ENCODE data around the gene LEMD1. TPM values are rescaled to one million over a fixed set of nuclear protein-coding genes. Genes with fewer than 3 reads are reported as not detected.

Gene LEMD1
- total RNA-seq, 2 donors from 2014 or later: not detected

DNA sequence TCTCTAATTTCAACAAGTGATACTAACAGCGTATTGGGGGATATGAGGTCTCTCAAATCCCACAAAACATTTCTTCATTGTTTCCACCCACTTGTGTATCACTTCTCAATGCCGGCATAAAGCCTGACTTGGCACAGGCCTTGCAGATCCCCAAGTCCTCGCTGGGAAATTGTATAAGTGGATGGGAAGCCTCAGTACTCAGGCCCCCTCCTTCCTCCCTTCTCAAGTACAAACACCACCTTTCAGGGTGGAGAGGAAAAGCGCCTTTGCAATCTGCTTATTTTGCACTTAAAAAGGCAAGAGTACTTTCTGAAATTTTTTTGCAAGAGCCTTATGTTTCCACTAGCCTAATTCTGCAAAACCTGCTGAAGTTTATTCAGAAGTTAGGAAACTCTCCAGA lies 39.3 kb downstream of the LEMD1 start:
- intact Hi-C loops (cut with DNase I): no loop called here
- Histone ChIP-seq H3K9me3 (no peaks in the 10 kb centered on the region), H3K36me3 (replicated peaks in 1 of 2; ENCODE audit: insufficient read depth in 1 of 2, low read depth in 2 of 2) (no peaks in the 10 kb centered on the region), H3K4me3 (no peak overlapping the region), H3K4me1 (no peaks in the 10 kb centered on the region), H3K27me3 (no peaks in the 10 kb centered on the region), H3K27ac (no peak overlapping the region)
- ATAC-seq: no peak
- DNase-seq: no peak
- 88 to 96% methylated on average over 4 of the region's 4 CpGs for WGBS, 2 donors
- TF ChIP-seq POLR2A (IDR thresholded peaks at IDR 0.05) (no peak), CTCF (IDR thresholded peaks at IDR 0.05) (no peak)

DNA sequence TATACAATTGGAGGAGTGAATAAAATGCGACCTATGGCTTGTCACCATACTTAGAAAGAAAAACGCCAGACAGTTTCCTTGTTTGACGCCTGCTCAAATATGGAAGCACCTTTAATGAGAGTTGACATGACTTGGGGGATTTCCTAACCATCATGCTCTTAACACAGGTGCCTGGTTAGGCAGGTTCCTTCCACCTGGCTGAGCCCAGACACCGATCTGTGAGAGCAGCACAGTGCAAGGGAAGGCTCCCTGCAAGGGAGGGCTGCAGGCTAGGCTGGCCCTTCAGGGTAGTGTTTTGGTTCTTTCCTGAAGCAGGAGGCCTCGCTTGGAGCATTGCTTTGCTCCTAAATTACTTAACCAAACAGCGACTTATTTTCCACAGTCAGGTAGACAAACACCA lies 40.6 kb downstream of the LEMD1 start:
- DNase-seq (no peak), ATAC-seq (no peak)
- no peaks in the 10 kb centered on the region for H3K27me3 ChIP-seq
- no peaks in the 10 kb centered on the region for H3K9me3 ChIP-seq
- intact Hi-C loops (cut with DNase I): no loop called here
- no peaks in the 10 kb centered on the region for H3K36me3 ChIP-seq (replicated peaks in 1 of 2; ENCODE audit: insufficient read depth in 1 of 2, low read depth in 2 of 2)
- no peak overlapping the region for H3K4me3 ChIP-seq
- no peaks in the 10 kb centered on the region for H3K4me1 ChIP-seq
- no peak overlapping the region for H3K27ac ChIP-seq
- 82 to 90% methylated on average over 6 of the region's 6 CpGs for WGBS, 2 donors
- no peak for TF ChIP-seq CTCF (IDR thresholded peaks at IDR 0.05)
- TF ChIP-seq POLR2A (IDR thresholded peaks at IDR 0.05): no peak

- ATAC-seq (no peak), DNase-seq (no peak)
- intact Hi-C loops (cut with DNase I): no loop called here
- Histone ChIP-seq H3K4me1 (no peaks in the 10 kb centered on the region), H3K27me3 (no peaks in the 10 kb centered on the region), H3K9me3 (no peaks in the 10 kb centered on the region), H3K36me3 (replicated peaks in 1 of 2; ENCODE audit: insufficient read depth in 1 of 2, low read depth in 2 of 2) (no peaks in the 10 kb centered on the region), H3K27ac (no peak overlapping the region), H3K4me3 (no peak overlapping the region)
- no peak for TF ChIP-seq POLR2A (IDR thresholded peaks at IDR 0.05)
- WGBS, 2 donors: 0 to 10% methylated on average over 2 of the region's 2 CpGs
These were observed 41.0 kb downstream of the LEMD1 start for GRCh38 chr1:205380882-205381281.

- H3K36me3 ChIP-seq (replicated peaks in 1 of 2; ENCODE audit: insufficient read depth in 1 of 2, low read depth in 2 of 2): no peaks in the 10 kb centered on the region
- no peaks in the 10 kb centered on the region for H3K27me3 ChIP-seq
- peaks cover 10% of the 10 kb centered on the region for H3K4me1 ChIP-seq
- H3K9me3 ChIP-seq: no peaks in the 10 kb centered on the region
- no peak overlapping the region for H3K4me3 ChIP-seq
- no peak for ATAC-seq
- intact Hi-C loops (cut with DNase I): no loop called here
- no peak overlapping the region for H3K27ac ChIP-seq
- TF ChIP-seq POLR2A (IDR thresholded peaks at IDR 0.05) (no peak), CTCF (IDR thresholded peaks at IDR 0.05) (no peak)
- DNase-seq: no peak
- 68 to 75% methylated on average over 8 of the region's 8 CpGs for WGBS, 2 donors
These were observed 42.8 kb downstream of the LEMD1 start for GRCh38 chr1:205379056-205379455.

DNA sequence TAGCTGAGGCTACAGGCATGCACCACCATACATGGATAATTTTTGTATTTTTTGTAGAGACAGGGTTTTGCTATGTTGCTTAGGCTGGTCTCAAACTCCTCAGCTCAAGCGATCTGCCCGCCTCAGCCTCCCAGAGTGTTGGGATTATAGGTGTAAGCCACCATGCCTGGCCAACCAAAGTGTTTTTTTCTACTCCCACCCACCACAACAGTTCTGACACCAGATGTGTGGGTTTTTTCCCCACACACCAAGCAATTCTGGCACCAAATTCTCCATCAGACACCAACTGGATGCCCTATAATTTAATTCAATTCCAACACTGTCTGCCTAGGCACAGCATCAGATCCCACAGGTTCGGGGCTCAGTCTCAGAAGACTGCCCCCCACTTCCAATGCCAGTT lies 44.5 kb downstream of the LEMD1 start:
- H3K9me3 ChIP-seq: no peaks in the 10 kb centered on the region
- intact Hi-C loops (cut with DNase I): no loop called here
- H3K4me3 ChIP-seq: no peak overlapping the region
- DNase-seq: no peak
- TF ChIP-seq POLR2A (IDR thresholded peaks at IDR 0.05) (no peak), CTCF (IDR thresholded peaks at IDR 0.05) (no peak)
- H3K36me3 ChIP-seq (replicated peaks in 1 of 2; ENCODE audit: insufficient read depth in 1 of 2, low read depth in 2 of 2): no peaks in the 10 kb centered on the region
- 91 to 93% methylated on average over 3 of the region's 3 CpGs for WGBS, 2 donors
- no peak for ATAC-seq
- H3K27me3 ChIP-seq: no peaks in the 10 kb centered on the region
- H3K4me1 ChIP-seq: peaks cover 27% of the 10 kb centered on the region
- H3K27ac ChIP-seq: no peak overlapping the region
